WERI-Rb-1 (cell line): ENCODE results near the gene CYP11A1.
A peak's percentile ranks its signal among the peaks of the same experiment; 100 is the strongest.

Experiments
- DNase-seq: peaks from one replicate; pipeline ENCODE4 v3.0.0-alpha.2; 2020
- H3K27ac ChIP-seq: fragments of 250-450 bp; sonication (Bioruptor Pico); 2 replicates; pipeline ENCODE4 v1.5.1; 2020; ENCODE audit warnings: mild to moderate bottlenecking, moderate library complexity
- H3K27me3 ChIP-seq: fragments of 250-450 bp; sonication (Bioruptor Pico); 2 replicates; pipeline ENCODE4 v1.5.1; 2021; ENCODE audit warnings: mild to moderate bottlenecking, low read depth, moderate library complexity; ENCODE audit not compliant: insufficient read depth, severe bottlenecking
- H3K36me3 ChIP-seq: fragments of 250-450 bp; sonication (Bioruptor Pico); 2 replicates; pipeline ENCODE4 v1.5.1; 2020; ENCODE audit warnings: mild to moderate bottlenecking, moderate library complexity
- H3K4me3 ChIP-seq: 2 replicates; pipeline ENCODE4 v1.5.1; 2011; ENCODE audit warnings: low read depth, mild to moderate bottlenecking, control low read depth, low read length
- H3K9me3 ChIP-seq: fragments of 250-450 bp; sonication (Bioruptor Pico); 2 replicates; pipeline ENCODE4 v1.5.1; 2021; ENCODE audit warnings: mild to moderate bottlenecking, moderate library complexity; ENCODE audit not compliant: severe bottlenecking
- TF ChIP-seq, protein P1 (sequence below): IDR thresholded peaks from 2 replicates; pipeline ENCODE4 v1.5.1; 2011; ENCODE audit warnings: low read depth, mild to moderate bottlenecking, control low read depth, inconsistent platforms, low read length

The CYP11A1 gene

DNA sequence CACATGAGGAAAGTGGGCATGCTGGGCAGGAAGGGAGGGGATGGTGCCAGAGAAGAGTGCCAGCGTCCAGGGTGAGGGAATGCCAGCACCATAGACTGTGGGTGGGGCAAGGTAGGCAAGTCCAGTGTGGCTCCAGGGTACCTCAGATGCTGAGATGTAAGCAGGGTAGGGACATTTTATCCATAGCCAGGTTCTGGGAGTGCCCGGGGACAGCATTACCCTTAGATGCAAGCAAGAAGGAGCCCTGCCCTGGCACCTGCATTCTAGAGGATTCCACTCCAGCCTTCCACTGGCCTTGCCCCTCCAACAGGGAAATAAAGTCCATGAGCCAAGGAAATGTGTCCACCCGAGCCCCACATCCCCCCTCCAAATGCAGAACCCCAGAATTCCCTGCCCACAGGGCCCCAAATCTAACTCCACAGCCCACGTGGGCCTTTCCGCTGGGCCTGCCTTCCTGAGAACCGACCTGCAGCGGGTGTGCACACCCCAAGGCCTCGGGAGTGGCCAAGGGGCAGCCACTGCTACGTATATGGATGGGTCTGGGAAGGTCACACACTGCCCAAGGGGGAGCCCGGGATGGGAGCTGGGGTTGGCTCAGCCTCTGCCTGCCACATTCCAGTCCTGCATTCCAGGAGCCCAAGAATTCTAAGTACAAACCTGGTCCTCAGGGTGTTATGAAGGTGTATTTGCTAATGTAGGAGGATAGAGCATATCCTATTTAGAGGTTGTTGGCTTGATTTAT, 20.3 kb upstream of the CYP11A1 start:
- no peak for DNase-seq
- H3K27me3 ChIP-seq, result no peaks in the 10 kb centered on the region
- no peak overlapping the region for H3K4me3 ChIP-seq
- TF ChIP-seq, protein P1, sequence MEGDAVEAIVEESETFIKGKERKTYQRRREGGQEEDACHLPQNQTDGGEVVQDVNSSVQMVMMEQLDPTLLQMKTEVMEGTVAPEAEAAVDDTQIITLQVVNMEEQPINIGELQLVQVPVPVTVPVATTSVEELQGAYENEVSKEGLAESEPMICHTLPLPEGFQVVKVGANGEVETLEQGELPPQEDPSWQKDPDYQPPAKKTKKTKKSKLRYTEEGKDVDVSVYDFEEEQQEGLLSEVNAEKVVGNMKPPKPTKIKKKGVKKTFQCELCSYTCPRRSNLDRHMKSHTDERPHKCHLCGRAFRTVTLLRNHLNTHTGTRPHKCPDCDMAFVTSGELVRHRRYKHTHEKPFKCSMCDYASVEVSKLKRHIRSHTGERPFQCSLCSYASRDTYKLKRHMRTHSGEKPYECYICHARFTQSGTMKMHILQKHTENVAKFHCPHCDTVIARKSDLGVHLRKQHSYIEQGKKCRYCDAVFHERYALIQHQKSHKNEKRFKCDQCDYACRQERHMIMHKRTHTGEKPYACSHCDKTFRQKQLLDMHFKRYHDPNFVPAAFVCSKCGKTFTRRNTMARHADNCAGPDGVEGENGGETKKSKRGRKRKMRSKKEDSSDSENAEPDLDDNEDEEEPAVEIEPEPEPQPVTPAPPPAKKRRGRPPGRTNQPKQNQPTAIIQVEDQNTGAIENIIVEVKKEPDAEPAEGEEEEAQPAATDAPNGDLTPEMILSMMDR, result no peak
- no peak overlapping the region for H3K27ac ChIP-seq
- H3K36me3 ChIP-seq, result no peaks in the 10 kb centered on the region
- no peaks in the 10 kb centered on the region for H3K9me3 ChIP-seq

DNA sequence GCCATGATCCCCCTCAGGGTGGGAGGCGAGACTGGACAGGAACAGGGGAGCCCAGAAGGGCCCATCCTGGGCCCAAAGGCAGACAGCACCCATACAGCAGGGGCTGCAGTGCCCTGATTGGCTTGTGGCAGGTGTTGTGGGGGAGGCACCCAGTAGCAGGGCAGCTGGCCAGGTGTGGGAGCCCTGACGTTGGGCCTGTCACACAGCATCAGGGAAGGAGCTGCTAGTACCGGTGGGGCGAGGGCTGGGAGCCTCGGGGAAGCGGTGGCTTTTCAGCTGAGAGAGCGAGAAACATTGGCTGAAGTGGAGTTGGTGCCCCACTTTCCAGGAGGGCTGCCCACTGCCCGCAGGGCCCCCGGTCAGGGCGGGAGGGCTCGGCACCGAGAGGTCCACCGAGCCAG, 19.7 kb upstream of the CYP11A1 start:
- TF ChIP-seq, protein P1, result no peak
- no peaks in the 10 kb centered on the region for H3K27me3 ChIP-seq
- DNase-seq, result no peak
- H3K4me3 ChIP-seq, result no peak overlapping the region
- no peaks in the 10 kb centered on the region for H3K9me3 ChIP-seq
- no peak overlapping the region for H3K27ac ChIP-seq
- H3K36me3 ChIP-seq, result no peaks in the 10 kb centered on the region

DNA sequence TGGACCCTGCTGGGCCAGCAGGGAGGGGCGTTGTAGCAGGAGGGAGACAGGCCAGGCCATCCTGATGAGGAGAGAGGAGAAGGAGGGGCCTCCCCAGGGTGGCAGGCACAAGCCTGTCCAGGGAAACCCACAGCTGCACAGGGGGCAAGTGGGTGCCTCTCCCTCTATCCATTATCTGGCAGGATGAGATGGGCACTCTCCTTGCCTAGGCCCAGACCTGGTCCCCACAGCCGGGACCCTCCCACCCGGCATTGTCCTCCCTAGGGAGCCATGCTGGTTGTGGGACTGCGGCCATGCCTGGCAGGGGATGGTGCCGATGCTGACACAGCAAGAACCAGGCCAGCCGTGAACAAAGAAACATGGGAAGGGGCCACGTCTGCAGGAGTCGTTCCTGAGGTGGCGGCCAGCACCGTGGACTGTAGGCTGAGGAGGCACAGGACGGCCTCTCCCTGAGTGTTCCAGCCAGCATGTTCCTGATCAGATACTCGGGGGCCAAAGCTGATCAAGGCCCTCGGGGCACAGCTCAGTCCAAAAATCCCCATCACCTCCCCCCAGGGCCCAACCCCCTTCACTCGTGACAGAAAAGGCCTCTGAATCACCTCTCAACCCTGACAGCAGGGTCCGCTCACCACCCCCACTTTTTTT, 19.2 kb upstream of the CYP11A1 start:
- Histone ChIP-seq H3K27me3 (no peaks in the 10 kb centered on the region), H3K27ac (no peak overlapping the region), H3K36me3 (no peaks in the 10 kb centered on the region), H3K4me3 (no peak overlapping the region), H3K9me3 (no peaks in the 10 kb centered on the region)
- no peak for DNase-seq
- TF ChIP-seq, protein P1, result no peak

DNA sequence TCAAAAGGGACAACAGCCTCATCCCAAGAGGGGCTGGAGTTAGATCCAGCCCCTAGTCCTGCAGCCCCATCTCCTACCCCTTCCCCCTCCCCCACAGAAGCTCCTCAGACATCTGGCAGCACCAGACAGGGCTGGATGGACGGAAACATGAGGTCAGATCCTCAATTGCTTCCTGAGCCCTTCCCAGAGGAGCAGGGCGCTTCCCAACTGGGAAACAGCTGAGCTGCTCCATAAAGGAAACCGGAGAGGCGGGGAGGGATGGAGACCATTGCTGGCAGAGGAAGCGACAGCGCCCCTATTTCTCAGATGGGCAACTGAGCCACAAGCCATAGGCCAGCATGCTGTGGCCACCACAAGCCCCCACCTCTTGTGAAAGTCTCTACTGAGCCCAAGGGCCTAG, 18.3 kb upstream of the CYP11A1 start:
- peak; percentile 26 for DNase-seq
- no peak overlapping the region for H3K27ac ChIP-seq
- H3K4me3 ChIP-seq, result no peak overlapping the region
- TF ChIP-seq, protein P1, result no peak
- H3K9me3 ChIP-seq, result no peaks in the 10 kb centered on the region
- H3K27me3 ChIP-seq, result no peaks in the 10 kb centered on the region
- H3K36me3 ChIP-seq, result no peaks in the 10 kb centered on the region

DNA sequence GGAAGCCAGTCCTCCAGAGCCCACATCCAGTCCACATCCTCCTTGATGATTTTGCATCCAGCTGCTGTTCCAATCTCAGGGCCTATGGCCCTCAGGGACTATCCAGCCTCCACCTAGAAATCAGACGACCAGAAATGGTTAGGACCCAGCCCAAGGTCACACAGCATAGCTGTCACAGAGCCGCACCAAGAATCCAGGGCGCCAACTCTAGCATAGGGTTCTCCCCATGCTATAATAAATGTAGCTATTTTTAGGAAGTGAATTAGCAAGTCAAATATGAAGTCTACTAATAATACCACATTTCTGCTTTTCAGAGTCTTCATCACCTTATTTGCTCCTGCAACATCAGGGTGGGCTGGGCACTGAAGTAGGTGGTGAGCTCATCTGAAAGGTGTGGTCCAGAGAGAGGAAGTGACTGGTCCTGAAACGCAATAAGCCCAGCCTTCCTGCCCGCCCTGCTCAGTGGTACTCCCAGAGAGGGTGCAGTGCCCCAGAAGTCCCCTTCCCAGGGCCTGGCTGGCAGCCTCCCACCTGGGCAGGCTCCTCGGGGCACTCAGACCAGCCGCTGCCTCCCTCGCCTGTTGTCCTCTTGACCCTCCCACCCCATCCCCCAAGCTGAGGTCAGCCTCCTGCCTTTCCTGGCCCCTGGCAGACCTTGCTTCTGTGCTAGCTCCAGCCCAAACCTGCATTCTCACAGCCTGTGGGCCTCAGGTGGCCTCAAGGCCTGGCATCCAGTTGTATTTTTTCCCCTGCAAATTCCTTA, 17.6 kb upstream of the CYP11A1 start:
- Histone ChIP-seq H3K4me3 (no peak overlapping the region), H3K27ac (no peak overlapping the region), H3K9me3 (no peaks in the 10 kb centered on the region), H3K27me3 (no peaks in the 10 kb centered on the region), H3K36me3 (no peaks in the 10 kb centered on the region)
- TF ChIP-seq, protein P1, result no peak
- no peak for DNase-seq
